ENCODE measurements around the gene HS1BP3. TPM values are rescaled to one million over a fixed set of nuclear protein-coding genes. Genes with fewer than 3 reads are reported as not detected.

Gene HS1BP3
- total and polyA plus RNA-seq, 2 of the 13 experiments (the other 11 are each of a cell fraction or from before 2014, with no cell fraction given) = 15.2 to 22.0 TPM

DNA sequence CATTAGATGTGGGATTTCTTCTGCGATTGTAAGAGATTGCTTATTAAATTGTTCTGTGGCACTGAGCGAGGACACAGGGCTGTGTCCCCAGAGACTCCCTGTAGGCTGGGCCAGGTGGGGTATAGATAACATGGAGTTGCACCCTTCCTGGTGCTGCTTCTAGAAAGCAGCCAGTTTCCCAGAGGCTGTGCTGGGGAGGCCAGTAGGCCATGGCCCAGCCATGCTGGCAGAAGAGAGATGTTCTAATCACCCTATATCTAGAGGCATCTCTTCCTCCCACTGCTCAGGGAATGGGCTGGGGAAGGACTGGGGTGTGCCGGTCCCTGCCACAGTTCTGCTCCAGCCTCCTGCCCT lies 66.9 kb downstream of the HS1BP3 start (continued):
- TF ChIP-seq, protein P1, sequence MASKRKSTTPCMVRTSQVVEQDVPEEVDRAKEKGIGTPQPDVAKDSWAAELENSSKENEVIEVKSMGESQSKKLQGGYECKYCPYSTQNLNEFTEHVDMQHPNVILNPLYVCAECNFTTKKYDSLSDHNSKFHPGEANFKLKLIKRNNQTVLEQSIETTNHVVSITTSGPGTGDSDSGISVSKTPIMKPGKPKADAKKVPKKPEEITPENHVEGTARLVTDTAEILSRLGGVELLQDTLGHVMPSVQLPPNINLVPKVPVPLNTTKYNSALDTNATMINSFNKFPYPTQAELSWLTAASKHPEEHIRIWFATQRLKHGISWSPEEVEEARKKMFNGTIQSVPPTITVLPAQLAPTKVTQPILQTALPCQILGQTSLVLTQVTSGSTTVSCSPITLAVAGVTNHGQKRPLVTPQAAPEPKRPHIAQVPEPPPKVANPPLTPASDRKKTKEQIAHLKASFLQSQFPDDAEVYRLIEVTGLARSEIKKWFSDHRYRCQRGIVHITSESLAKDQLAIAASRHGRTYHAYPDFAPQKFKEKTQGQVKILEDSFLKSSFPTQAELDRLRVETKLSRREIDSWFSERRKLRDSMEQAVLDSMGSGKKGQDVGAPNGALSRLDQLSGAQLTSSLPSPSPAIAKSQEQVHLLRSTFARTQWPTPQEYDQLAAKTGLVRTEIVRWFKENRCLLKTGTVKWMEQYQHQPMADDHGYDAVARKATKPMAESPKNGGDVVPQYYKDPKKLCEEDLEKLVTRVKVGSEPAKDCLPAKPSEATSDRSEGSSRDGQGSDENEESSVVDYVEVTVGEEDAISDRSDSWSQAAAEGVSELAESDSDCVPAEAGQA (IDR thresholded peaks at IDR 0.05; ENCODE audit: low read depth) = no peak
- TF ChIP-seq, protein P1 (CRISPR knock-in tag; IDR thresholded peaks at IDR 0.05; ENCODE audit: borderline replicate concordance) = no peak
- TF ChIP-seq MEIS1 (CRISPR knock-in tag; IDR thresholded peaks at IDR 0.05; ENCODE audit: borderline replicate concordance) (no peak), ZNF670 (CRISPR knock-in tag; IDR thresholded peaks at IDR 0.05; ENCODE audit: borderline replicate concordance) (0 out of 2 replicates have a peak, but pooled peaks have one; percentile 32), ZBTB34 (CRISPR knock-in tag; IDR thresholded peaks at IDR 0.05) (no peak), HOXA5 (CRISPR knock-in tag; IDR thresholded peaks at IDR 0.05) (0 out of 2 replicates have a peak, but pooled peaks have one; percentile 8), ZNF761 (CRISPR knock-in tag; conservative IDR thresholded peaks at IDR 0.05) (no peak), SSRP1 (CRISPR knock-in tag; IDR thresholded peaks at IDR 0.05) (no peak), RBM39 (IDR thresholded peaks at IDR 0.05; ENCODE audit: low read depth, low read length, poor library complexity, severe bottlenecking) (peak; percentile 19), YY1 (IDR thresholded peaks at IDR 0.05; ENCODE audit: insufficient read depth, insufficient replicate concordance, low read depth, low read length) (no peak), ZBTB2 (CRISPR knock-in tag; IDR thresholded peaks at IDR 0.05; ENCODE audit: low read depth) (peak; percentile 1; the same call in 1 of the 2 replicates), AGO2 (optimal IDR thresholded peaks at IDR 0.05; ENCODE audit: low read depth, low read length) (peak; percentile 68), EED (CRISPR knock-in tag; IDR thresholded peaks at IDR 0.05) (no peak), MYNN (CRISPR knock-in tag; IDR thresholded peaks at IDR 0.05; ENCODE audit: low read depth) (no peak), ZNF878 (CRISPR knock-in tag; IDR thresholded peaks at IDR 0.05) (0 out of 2 replicates have a peak, but pooled peaks have one; percentile 14), NFE2L1 (CRISPR knock-in tag; IDR thresholded peaks at IDR 0.05; ENCODE audit: borderline replicate concordance) (peak; percentile 75; the same call in 1 of the 2 replicates), CCDC6 (CRISPR knock-in tag; IDR thresholded peaks at IDR 0.05) (peak; percentile 24; the same call in 1 of the 2 replicates), ZNF138 (CRISPR knock-in tag; IDR thresholded peaks at IDR 0.05; ENCODE audit: low read depth) (no peak), ZFX (CRISPR knock-in tag; IDR thresholded peaks at IDR 0.05; ENCODE audit: low read depth) (0 out of 2 replicates have a peak, but pooled peaks have one; percentile 4), ZNF749 (CRISPR knock-in tag; IDR thresholded peaks at IDR 0.05; ENCODE audit: borderline replicate concordance) (0 out of 2 replicates have a peak, but pooled peaks have one; percentile 10)

All from HepG2 (cell line).